Measurements from ENCODE around the gene TRPM5.

TRPM5 gene

GRCh38 chr11:2451916-2452315 is 7.6 kb upstream of the TRPM5 start:
- DNase-seq = no peak

- DNase-seq = no peak
Measured at GRCh38 chr11:2451336-2451735, 7.0 kb upstream of the TRPM5 start.

- no peak for DNase-seq
Measured at GRCh38 chr11:2450321-2451041, 6.2 kb upstream of the TRPM5 start.

- DNase-seq = no peak
Measured at GRCh38 chr11:2449548-2450320, 5.4 kb upstream of the TRPM5 start.

- DNase-seq = no peak
Measured at GRCh38 chr11:2448661-2449547, 4.6 kb upstream of the TRPM5 start.

GRCh38 chr11:2447951-2448650 is 3.8 kb upstream of the TRPM5 start:
- no peak for DNase-seq

GRCh38 chr11:2447253-2447950 is 3.1 kb upstream of the TRPM5 start:
- no peak for DNase-seq

GRCh38 chr11:2446590-2447252 is 2.4 kb upstream of the TRPM5 start:
- DNase-seq = no peak

GRCh38 chr11:2445746-2446551 is 1.6 kb upstream of the TRPM5 start:
- DNase-seq = no peak

GRCh38 chr11:2444821-2445745 is 769 bp upstream of the TRPM5 start, which contains the start of gene KCNQ1:
KCNQ1 (plus strand) TSS chr11:2445008; CDS start chr11:2445099, 91 bp downstream.
- no peak for DNase-seq

- no peak for DNase-seq
Measured at GRCh38 chr11:2443406-2443805, 908 bp downstream of the TRPM5 start.

GRCh38 chr11:2442589-2442988 is 1.7 kb downstream of the TRPM5 start:
- no peak for DNase-seq

GRCh38 chr11:2441171-2441570 is 3.1 kb downstream of the TRPM5 start:
- no peak for DNase-seq

GRCh38 chr11:2440646-2441045 is 3.7 kb downstream of the TRPM5 start:
- DNase-seq = no peak

GRCh38 chr11:2439820-2440219 is 4.5 kb downstream of the TRPM5 start:
- no peak for DNase-seq

- DNase-seq = no peak
Measured at GRCh38 chr11:2437516-2437915, 6.8 kb downstream of the TRPM5 start.

GRCh38 chr11:2436521-2437031 is 7.7 kb downstream of the TRPM5 start:
- DNase-seq = no peak

GRCh38 chr11:2436013-2436520 is 8.2 kb downstream of the TRPM5 start:
- no peak for DNase-seq
